ENCODE data around the gene CERT1. TPM values are rescaled to one million over a fixed set of nuclear protein-coding genes. Genes with fewer than 3 reads are reported as not detected.
A peak's percentile ranks its signal among the peaks of the same experiment; 100 is the strongest.
"Not testable (repeated sequence)": the region's sequence is repeated elsewhere in the genome, so short reads cannot be mapped to it uniquely, and the experiment has no call there.

CERT1 gene, protein sequence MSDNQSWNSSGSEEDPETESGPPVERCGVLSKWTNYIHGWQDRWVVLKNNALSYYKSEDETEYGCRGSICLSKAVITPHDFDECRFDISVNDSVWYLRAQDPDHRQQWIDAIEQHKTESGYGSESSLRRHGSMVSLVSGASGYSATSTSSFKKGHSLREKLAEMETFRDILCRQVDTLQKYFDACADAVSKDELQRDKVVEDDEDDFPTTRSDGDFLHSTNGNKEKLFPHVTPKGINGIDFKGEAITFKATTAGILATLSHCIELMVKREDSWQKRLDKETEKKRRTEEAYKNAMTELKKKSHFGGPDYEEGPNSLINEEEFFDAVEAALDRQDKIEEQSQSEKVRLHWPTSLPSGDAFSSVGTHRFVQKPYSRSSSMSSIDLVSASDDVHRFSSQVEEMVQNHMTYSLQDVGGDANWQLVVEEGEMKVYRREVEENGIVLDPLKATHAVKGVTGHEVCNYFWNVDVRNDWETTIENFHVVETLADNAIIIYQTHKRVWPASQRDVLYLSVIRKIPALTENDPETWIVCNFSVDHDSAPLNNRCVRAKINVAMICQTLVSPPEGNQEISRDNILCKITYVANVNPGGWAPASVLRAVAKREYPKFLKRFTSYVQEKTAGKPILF
- 10 to 100 TPM; 16.6 to 27.3 (median 22.1) TPM for polyA plus RNA-seq (ENCODE audit: low read depth in 6 of 6)

- Mint-ChIP-seq H3K9me3 (peaks cover 0 to 7% (median 0%) of the 10 kb centered on the region in 7 donors), H3K27ac (peak within 1 kb of the TSS; percentile 91 to 96 (median 92)), H3K4me3 (peak within 1 kb of the TSS; percentile 93 to 98 (median 96)), H3K36me3 (peaks cover 0 to 11% of the 10 kb centered on the region in 2 donors), H3K4me1 (peaks cover 41 to 76% (median 72%) of the 10 kb centered on the region in 3 donors), H3K27me3 (no peaks in the 10 kb centered on the region)
- DNase-seq (peak; percentile 83), ATAC-seq (ENCODE audit: low read depth in 2 of 2) (peak; percentile 83)
These were observed at the start of gene CERT1, which contains the start of gene POLK for GRCh38 chr5:75511435-75512382. TSS of gene CERT1 (minus strand) at chr5:75511629. CDS start at chr5:75511207, 422 bp downstream. TSS of gene POLK (plus strand) at chr5:75511891.

DNA sequence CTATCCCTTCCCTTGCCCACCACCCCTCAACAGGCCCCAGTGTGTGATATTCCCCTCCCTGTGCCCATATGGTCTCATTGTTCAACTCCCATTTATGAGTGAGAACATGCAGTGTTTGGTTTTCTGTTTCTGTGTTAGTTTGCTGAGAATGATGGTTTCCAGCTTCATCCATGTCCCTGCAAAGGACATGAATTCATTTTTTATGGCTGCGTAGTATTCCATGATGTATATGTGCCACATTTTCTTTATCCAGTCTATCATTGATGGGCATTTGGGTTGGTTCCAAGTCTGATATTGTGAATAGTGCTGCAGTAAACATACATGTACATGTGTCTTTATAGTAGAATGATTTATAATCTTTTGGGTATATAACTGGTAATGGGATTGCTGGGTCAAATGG, 49.2 kb upstream of the CERT1 start:
- not testable (repeated sequence) for DNase-seq; H3K27ac Mint-ChIP-seq; H3K4me3 Mint-ChIP-seq; ATAC-seq (ENCODE audit: low read depth in 2 of 2); H3K27me3 Mint-ChIP-seq
- peaks cover 8 to 41% (median 21%) of the 10 kb centered on the region in 7 donors for H3K9me3 Mint-ChIP-seq
- peaks cover 17 to 36% (median 19%) of the 10 kb centered on the region in 3 donors for H3K4me1 Mint-ChIP-seq
- peaks cover 49 to 62% of the 10 kb centered on the region in 2 donors for H3K36me3 Mint-ChIP-seq

DNA sequence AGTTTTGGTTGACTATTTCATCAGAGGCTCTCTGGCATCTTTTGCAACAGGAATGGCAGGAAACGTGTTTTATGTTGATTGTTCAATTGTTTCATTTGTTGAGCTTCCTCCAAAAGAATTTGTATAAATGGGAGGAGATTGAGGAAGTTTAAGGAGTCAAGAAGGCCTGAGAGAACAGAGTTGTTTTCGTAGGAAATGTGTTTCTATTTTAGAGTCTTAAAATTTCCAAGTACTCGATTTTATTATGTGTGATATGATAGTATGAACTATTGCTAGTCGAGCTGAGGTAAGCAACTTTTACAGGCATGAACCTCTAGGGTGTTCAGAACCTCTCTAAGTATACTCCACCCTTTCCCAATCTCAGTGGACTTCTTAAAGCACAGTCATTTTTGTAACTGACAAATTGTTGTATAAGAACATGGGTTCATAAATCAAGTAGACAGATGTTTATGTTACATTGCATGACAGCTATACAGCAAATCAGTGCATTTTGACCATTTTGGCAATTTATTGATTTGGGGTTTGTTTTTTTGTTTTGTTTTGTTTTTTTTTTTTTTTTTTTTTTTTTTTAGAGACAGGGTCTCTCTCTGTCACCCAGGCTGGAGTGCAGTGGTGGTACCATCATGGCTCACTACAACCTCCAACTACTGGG, 47.7 kb upstream of the CERT1 start:
- ATAC-seq (ENCODE audit: low read depth in 2 of 2) = no peak
- Mint-ChIP-seq H3K9me3 (peaks cover 6 to 28% (median 19%) of the 10 kb centered on the region in 7 donors), H3K27me3 (no peaks in the 10 kb centered on the region), H3K4me1 (peaks cover 10 to 22% (median 13%) of the 10 kb centered on the region in 3 donors), H3K36me3 (peaks cover 36 to 59% of the 10 kb centered on the region in 2 donors), H3K4me3 (no peak overlapping the region), H3K27ac (no peak overlapping the region)
- no peak for DNase-seq

DNA sequence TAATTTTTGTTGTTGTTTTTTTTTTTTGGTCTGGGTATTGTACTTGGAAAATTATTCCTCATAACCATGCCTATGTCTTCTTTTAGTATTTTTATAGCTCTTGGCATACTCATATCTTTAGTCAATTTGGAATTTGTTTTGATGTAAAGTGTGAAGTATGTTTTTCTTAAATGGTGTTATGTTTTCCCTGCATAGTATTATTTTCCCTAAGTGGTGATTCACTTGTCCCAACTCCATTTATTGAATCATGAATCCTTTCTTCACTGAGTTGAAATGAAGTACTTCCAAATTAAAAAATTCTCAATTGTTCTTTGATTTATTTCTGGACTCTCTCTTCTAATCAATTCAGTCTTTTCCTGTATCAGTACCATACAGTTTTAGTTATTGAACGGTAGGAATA, 46.8 kb upstream of the CERT1 start:
- Mint-ChIP-seq H3K4me1 (peaks cover 4 to 20% (median 12%) of the 10 kb centered on the region in 3 donors), H3K9me3 (peaks cover under 1 to 19% (median 13%) of the 10 kb centered on the region in 7 donors), H3K4me3 (no peak overlapping the region), H3K27ac (peak overlapping the region in 1 of 6 donors; percentile 53), H3K27me3 (no peaks in the 10 kb centered on the region), H3K36me3 (peaks cover 27 to 53% of the 10 kb centered on the region in 2 donors)
- no peak for ATAC-seq (ENCODE audit: low read depth in 2 of 2)
- no peak for DNase-seq

- Mint-ChIP-seq H3K36me3 (peaks cover 0 to 44% of the 10 kb centered on the region in 2 donors), H3K27ac (no peak overlapping the region), H3K27me3 (no peaks in the 10 kb centered on the region), H3K4me1 (peaks cover 4 to 14% (median 12%) of the 10 kb centered on the region in 3 donors), H3K9me3 (no peaks in the 10 kb centered on the region), H3K4me3 (no peak overlapping the region)
- ATAC-seq (ENCODE audit: low read depth in 2 of 2) (no peak), DNase-seq (no peak)
These were observed 41.9 kb upstream of the CERT1 start for GRCh38 chr5:75553358-75553757.

DNA sequence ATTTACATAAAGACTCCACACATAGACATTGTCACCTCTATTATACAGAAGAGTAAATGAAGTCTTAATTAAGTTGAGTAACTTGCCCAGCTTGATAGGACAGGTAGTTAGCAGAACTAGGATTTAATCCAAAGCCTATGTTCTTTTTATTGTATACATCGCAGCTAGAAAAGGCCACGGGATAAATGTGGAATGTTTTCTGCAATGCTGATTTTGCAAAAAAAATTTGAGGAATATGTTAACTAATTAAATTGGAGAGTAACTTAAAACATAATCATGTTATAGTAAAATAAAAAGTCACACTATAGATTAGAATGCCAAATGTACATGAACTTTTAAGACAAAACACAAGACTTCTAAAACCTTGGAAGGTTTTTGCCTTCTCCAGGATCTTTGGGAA, 41.3 kb upstream of the CERT1 start:
- H3K9me3 Mint-ChIP-seq = no peaks in the 10 kb centered on the region
- H3K27ac Mint-ChIP-seq = no peak overlapping the region
- DNase-seq (no peak), ATAC-seq (ENCODE audit: low read depth in 2 of 2) (no peak)
- H3K4me1 Mint-ChIP-seq = peaks cover 4 to 14% (median 10%) of the 10 kb centered on the region in 3 donors
- no peak overlapping the region for H3K4me3 Mint-ChIP-seq
- H3K27me3 Mint-ChIP-seq = no peaks in the 10 kb centered on the region
- peaks cover 0 to 44% of the 10 kb centered on the region in 2 donors for H3K36me3 Mint-ChIP-seq

GRCh38 chr5:75551471-75551870, 40.0 kb upstream of the CERT1 start:
- no peaks in the 10 kb centered on the region for H3K27me3 Mint-ChIP-seq
- no peaks in the 10 kb centered on the region for H3K9me3 Mint-ChIP-seq
- no peak overlapping the region for H3K4me3 Mint-ChIP-seq
- H3K36me3 Mint-ChIP-seq = peaks cover 0 to 33% of the 10 kb centered on the region in 2 donors
- ATAC-seq (ENCODE audit: low read depth in 2 of 2) = no peak
- peak overlapping the region in 3 of 6 donors; percentile 3 to 68 (median 34) for H3K27ac Mint-ChIP-seq
- H3K4me1 Mint-ChIP-seq = peaks cover 0 to 14% (median 7%) of the 10 kb centered on the region in 3 donors
- DNase-seq = no peak

DNA sequence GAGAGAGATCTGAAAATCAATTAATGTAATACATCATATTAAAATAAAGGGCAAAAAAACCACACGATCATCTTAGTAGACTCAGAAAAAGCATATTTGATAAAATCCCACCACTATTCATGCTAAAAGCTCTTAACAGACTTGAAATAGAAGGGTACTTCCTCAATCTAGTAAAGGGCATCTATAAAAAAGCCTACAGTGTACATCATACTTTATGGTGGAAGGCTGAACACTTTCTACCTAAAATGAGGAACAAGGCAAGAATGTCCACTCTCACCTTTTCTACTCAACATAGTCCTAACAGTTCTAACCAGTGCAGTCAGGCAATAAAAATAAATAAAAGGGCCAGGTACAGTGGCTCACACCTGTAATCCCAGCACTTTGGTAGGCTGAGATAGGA, 39.2 kb upstream of the CERT1 start:
- H3K4me3 Mint-ChIP-seq = no peak overlapping the region
- H3K27ac Mint-ChIP-seq = peak overlapping the region in 1 of 6 donors; percentile 2
- H3K36me3 Mint-ChIP-seq = peaks cover 0 to 28% of the 10 kb centered on the region in 2 donors
- H3K4me1 Mint-ChIP-seq = peaks cover 0 to 14% (median 7%) of the 10 kb centered on the region in 3 donors
- no peaks in the 10 kb centered on the region for H3K27me3 Mint-ChIP-seq
- no peak for DNase-seq
- H3K9me3 Mint-ChIP-seq = no peaks in the 10 kb centered on the region
- ATAC-seq (ENCODE audit: low read depth in 2 of 2) = peak; percentile 60 to 78

DNA sequence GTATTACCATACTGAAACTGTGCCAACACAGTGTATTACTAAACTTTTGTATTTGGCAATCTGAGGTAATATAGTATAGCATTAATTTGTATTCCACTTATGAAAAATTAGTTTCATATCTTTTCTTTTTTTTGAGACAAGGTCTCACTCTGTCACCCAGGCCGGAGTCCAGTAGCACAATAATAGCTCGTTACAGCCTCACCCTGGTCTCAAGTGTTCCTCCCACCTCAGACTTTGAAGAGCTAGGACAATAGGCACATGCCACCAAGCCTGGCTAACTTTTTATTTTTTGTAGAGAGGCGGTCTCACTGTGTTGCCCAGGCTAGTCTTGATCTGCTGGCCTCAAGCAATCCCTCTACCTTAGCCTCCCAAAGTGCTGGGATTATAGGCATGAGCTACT, 36.4 kb upstream of the CERT1 start:
- Mint-ChIP-seq H3K4me3 (no peak overlapping the region), H3K36me3 (peaks cover 0 to 19% of the 10 kb centered on the region in 2 donors), H3K4me1 (peaks cover 0 to 19% (median 7%) of the 10 kb centered on the region in 3 donors), H3K9me3 (no peaks in the 10 kb centered on the region), H3K27ac (peak overlapping the region in 2 of 6 donors; percentile 27 to 53), H3K27me3 (no peaks in the 10 kb centered on the region)
- DNase-seq (no peak), ATAC-seq (ENCODE audit: low read depth in 2 of 2) (no peak)

- Mint-ChIP-seq H3K36me3 (peaks cover 0 to 11% of the 10 kb centered on the region in 2 donors), H3K27me3 (no peaks in the 10 kb centered on the region), H3K4me1 (peaks cover 4 to 24% (median 11%) of the 10 kb centered on the region in 3 donors), H3K27ac (no peak overlapping the region), H3K9me3 (no peaks in the 10 kb centered on the region), H3K4me3 (no peak overlapping the region)
- no peak for DNase-seq
- no peak for ATAC-seq (ENCODE audit: low read depth in 2 of 2)
These were observed 35.4 kb upstream of the CERT1 start for GRCh38 chr5:75546830-75547229.

- Mint-ChIP-seq H3K27ac (no peak overlapping the region), H3K36me3 (peaks cover 0 to 5% of the 10 kb centered on the region in 2 donors), H3K4me1 (peaks cover 4 to 12% (median 4%) of the 10 kb centered on the region in 3 donors), H3K4me3 (no peak overlapping the region), H3K9me3 (no peaks in the 10 kb centered on the region), H3K27me3 (no peaks in the 10 kb centered on the region)
- DNase-seq = no peak
- no peak for ATAC-seq (ENCODE audit: low read depth in 2 of 2)
These were observed 33.7 kb upstream of the CERT1 start for GRCh38 chr5:75545131-75545530.

GRCh38 chr5:75538211-75538610, 26.8 kb upstream of the CERT1 start:
- no peak overlapping the region for H3K27ac Mint-ChIP-seq
- no peaks in the 10 kb centered on the region for H3K27me3 Mint-ChIP-seq
- H3K9me3 Mint-ChIP-seq = peaks cover 7 to 25% (median 14%) of the 10 kb centered on the region in 7 donors
- ATAC-seq (ENCODE audit: low read depth in 2 of 2) (no peak), DNase-seq (no peak)
- peaks cover 20 to 37% (median 21%) of the 10 kb centered on the region in 3 donors for H3K4me1 Mint-ChIP-seq
- H3K4me3 Mint-ChIP-seq = no peak overlapping the region
- H3K36me3 Mint-ChIP-seq = peaks cover 20 to 21% of the 10 kb centered on the region in 2 donors
